Measurements from ENCODE around the gene BNC1. TPM values are rescaled to one million over a fixed set of nuclear protein-coding genes. Genes with fewer than 3 reads are reported as not detected.

The BNC1 gene, protein sequence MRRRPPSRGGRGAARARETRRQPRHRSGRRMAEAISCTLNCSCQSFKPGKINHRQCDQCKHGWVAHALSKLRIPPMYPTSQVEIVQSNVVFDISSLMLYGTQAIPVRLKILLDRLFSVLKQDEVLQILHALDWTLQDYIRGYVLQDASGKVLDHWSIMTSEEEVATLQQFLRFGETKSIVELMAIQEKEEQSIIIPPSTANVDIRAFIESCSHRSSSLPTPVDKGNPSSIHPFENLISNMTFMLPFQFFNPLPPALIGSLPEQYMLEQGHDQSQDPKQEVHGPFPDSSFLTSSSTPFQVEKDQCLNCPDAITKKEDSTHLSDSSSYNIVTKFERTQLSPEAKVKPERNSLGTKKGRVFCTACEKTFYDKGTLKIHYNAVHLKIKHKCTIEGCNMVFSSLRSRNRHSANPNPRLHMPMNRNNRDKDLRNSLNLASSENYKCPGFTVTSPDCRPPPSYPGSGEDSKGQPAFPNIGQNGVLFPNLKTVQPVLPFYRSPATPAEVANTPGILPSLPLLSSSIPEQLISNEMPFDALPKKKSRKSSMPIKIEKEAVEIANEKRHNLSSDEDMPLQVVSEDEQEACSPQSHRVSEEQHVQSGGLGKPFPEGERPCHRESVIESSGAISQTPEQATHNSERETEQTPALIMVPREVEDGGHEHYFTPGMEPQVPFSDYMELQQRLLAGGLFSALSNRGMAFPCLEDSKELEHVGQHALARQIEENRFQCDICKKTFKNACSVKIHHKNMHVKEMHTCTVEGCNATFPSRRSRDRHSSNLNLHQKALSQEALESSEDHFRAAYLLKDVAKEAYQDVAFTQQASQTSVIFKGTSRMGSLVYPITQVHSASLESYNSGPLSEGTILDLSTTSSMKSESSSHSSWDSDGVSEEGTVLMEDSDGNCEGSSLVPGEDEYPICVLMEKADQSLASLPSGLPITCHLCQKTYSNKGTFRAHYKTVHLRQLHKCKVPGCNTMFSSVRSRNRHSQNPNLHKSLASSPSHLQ
- 9.2 TPM for total RNA-seq

DNA sequence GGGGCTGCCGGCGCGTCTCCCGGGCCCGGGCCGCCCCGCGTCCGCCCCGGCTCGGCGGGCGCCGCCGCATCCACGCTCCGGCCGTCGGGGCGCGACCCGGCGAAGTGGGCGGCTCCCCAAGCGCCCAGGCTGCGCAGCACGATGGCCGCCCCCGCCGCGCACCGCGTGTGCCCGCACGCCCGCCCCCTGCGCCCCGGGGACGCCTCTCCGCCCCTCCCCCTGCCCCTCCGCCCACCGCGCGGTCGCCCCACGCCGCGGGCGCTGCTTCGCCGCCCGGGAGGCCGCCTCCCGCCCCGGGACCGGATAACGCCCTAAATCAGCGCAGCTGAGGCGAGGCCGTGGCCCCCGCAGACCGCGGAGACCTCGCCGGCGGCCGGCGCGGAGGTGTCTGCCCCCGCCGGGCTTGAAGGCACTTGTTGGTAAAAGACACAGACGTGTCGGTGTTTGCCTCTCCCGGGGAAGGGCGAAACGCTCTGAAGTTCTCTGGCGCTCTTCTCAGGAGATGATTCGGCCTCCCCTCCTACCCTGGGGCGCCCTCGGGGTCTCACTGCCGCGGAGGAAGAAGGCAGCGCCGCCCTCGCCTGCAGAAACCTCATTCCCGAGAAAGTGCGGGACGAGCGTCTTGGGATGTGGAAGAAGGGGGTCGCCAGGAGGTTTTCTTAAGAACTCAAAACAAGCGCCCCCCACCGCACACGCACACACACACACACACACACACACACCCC, at the start of gene BNC1:
TSS of gene BNC1 (minus strand) at position 106 of the 725 bp plus-strand sequence. CDS start at position 70, 36 bp downstream.
- DNase-seq = no peak

DNA sequence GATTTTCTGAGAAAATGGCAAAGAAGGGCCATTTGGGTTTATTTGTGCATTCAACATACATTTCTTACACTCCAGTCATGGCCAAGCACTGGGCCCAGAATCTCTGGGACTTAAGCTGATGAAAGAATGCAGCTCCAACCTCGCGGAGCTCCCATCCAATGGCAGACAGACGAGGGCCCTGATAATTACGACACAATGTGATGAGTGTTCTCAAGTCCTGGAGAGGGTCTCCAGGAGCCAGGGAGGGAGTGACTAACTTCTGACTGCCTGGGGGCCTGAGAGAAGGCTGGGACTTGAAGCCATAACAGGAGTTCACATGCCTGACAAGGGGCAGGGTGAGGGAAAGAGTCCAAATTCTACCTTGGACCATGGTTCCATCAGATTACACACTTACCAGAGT, 42.6 kb upstream of the BNC1 start:
- no peak for DNase-seq

DNA sequence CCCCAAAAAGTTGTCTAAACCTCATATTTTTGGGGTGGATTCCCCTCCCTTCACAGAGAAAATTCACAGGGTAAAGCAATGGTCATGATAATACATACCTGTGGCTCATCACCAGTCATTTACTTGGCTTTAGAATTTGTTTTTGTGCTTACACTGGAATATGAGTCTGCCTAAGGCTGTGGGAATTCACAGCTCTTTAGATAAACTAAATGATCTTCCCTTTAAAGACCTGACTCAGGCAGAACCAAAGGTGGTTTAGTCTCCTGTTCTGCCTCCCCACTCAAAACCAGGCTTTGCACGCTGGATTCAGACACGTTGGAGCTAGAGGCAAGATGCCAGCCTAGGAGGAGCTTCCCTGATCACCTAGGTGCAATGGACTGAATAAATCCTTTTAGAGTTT, 40.3 kb upstream of the BNC1 start:
- DNase-seq = no peak

DNA sequence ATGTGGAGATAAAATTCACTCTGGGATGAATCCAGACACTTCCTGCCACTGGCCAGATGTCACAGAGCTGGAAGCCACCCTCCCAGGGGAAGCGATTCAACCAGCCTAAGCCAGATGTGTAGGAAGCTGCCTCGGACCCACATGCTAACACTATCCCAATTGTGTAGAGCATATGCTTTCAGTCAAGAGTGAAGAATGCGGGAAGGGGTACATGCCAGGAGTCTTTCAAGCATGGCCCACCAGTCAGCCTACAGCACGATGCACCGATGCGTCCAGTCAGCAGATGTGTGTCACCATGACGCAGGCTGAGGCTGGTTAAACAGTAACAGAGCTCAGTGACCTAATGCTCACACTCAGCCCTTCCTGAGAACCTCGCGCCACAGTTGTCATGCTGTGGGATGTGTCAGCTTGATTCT, 38.8 kb upstream of the BNC1 start:
- peak; percentile 92 for DNase-seq

DNA sequence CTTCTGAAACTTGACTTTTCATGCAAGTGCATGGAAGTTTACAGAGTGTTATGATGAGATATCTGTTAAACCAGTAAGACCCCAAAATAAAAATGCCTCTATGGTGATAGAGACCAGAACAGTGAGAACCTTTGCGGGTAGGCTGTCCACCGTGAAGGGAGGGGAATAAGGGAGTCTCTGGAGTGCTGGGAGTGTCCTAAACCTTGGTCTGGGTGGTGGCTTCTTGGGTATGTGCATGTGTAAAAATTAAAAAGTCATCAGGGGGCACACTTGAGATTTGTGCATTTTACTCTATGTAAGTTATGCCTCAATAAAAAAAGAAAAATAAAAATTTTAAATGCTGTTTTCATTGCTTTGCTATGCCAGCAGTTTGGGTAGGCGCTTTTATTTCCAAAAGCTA, 38.2 kb upstream of the BNC1 start:
- DNase-seq = no peak

DNA sequence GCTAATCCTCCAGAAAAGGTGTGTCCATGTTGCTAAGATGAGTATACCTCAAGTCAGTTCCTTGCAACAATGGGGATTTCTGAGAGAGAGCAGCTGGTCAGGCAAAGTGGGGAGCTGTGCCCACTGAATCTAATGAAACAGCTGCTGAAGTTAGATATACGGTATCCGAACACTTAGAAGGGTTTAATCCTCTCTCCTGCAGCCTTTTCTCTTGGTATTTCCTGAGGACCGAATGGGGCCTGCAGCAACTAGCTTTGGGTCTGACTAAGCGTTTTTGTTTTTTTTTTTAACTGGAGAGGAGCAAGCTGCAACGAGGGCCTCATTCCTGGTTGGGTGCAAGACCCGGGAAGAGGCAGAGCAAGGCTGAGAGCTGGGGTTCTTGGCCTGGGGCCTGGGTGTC, 37.6 kb upstream of the BNC1 start:
- no peak for DNase-seq

DNA sequence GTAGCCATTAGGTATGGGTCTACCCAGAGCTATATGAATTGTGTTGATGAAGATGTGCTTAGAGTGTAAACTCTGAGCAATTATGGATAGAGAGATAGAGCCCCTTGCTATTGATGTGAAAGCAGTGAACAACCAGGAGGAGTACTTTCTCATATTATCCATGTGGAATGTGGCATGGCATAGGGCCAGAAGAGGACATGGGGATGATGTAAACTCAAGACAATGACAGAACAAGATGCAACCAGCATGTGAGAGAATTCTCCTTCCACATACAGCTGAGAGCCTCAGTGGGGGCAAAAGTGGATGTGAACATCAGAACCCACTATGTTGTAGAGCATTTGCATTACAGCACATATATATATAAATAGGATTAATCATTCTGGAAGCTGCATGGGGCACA, 36.4 kb upstream of the BNC1 start:
- no peak for DNase-seq

DNA sequence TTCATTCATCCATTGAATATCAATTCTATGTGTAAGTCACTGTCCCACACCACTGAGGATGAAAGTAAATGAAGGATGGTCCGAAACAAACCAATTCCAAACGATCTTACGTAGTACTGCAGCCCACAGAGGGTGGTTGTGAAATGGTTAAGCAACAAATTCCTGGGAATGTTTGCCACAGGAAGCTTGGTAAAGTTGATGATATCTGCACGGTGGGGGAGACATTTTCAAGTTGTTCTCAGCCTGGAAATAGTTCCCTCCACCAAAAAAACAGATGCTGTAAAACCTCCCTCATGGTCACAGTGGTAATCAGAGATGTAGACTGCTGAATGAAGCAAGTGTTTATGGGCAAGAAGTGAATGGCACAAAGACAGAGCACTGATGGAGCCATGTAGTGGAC, 35.9 kb upstream of the BNC1 start:
- DNase-seq = no peak

DNA sequence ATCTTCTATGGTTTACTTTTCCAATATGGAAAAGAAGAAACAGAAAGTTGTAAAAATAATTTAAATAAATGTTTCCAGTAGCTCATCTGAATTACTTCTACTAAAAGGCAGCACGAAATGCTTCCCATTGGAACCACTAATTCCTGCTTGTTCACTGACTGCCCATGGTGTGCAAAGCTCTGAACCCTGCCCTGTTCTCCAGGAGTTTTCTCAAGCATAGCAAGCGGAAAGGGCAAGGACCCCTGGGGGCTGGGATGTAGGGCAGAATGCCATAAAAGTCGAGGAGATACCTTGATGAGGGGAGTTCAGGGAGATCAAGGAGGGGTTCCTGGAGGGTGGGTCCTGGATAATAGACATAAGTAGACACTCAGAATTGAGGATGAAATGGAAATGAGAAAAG, 35.3 kb upstream of the BNC1 start:
- no peak for DNase-seq

DNA sequence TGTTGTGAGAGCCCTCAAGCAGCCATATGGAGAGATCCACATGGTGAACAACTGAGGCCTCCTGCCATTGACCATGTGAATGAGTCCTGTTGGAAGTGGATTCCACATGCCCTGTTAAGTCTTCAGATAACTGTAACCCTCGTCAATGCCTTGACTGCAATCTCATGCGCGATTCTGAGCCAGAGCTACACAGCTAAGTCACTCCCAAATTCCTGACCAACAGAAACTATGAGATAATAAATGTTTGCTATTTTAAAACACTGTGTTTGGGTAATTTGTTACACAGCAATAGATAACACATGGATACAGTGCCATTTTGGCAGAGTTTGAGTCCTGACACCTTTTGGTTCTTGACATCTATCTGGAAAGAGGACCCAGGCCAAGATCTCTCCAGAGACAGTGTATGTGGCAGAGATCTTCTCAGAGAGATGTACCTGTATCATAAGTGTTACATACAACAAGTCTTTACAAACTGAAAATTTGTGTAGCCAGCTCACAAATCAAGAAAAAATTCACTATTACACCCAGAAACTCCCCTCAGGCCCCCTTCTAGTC, 34.5 kb upstream of the BNC1 start:
- no peak for DNase-seq

DNA sequence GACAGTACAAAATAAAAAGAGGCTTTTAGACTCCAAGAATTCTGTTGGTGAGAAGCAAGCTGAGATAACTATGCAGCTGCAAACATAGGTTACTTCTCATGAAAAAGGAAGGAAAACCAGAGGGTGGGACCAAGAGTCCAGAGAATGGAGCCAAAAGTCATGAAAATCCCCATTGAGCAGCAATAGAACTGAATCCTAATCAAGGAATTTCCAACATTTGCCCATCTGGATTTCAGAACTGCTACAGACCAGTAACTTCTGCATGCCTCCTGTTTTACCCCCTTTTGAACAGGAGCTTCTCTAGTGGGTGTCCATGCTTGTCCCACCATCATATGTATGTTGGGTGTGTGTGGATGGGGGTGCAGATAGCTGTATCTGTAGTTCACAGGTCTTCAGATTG, 33.6 kb upstream of the BNC1 start:
- DNase-seq = no peak

DNA sequence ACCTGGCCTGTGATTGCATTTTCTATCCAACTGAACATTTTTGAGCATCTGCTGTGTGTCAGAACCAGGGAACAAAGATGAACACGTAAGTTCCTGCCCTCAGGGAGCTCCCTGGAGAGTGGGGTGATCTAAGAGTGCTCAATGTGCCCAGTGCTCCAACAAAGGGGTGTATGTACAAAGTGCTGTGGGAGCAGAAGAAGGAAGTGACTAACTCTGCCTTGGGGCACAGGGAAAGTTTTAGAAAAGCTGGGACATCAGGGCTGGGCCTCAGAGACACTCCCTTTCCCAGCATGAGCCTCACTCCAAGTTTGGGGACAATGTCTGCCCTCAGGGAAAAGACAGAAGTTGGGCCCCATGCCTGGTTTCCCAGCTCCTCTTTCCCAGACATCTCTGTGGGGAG, 27.6 kb upstream of the BNC1 start:
- no peak for DNase-seq

DNA sequence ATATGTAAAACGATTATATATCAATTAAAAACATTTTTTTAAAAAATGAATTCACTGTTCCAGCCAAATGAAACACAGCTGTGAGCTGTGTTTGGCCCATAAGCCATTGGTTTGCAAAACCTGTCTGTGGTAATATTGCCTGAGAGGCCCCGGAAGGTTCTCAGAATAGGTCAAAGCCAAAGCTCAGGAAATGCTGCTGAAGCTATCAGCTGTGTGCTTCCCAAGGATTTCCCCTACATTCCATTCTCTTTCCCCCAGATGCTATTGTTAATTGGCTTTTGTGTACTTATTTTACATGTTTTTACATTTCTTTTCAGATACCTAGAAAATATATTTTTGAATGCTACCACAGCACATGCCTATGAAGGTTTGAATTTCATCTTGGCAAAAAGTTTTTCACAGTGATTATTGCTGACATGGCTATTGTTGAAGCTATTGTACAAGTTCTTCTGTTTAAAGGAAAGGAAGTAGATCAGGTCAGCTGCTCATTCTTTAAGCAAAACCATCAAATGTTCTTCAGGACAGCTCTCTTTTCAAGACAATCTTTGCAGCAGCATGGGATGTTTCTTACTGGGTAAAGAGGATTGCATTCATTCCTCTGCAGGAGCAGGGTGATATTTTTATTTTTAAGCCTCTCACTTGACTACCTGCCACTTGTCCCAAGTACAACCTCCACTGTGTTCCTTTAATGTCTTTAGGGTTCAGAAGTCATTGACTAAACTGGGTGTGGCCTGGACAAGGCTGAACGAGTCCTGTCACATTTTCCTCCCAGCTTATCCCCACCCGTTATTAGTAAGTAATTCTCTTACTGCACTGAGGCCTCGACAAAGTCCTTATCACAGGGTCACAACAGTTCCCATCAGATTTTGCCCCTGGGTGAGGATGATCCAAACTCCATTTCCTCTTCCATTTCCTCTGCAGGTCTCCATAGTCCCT, 26.3 kb upstream of the BNC1 start:
- DNase-seq = no peak

DNA sequence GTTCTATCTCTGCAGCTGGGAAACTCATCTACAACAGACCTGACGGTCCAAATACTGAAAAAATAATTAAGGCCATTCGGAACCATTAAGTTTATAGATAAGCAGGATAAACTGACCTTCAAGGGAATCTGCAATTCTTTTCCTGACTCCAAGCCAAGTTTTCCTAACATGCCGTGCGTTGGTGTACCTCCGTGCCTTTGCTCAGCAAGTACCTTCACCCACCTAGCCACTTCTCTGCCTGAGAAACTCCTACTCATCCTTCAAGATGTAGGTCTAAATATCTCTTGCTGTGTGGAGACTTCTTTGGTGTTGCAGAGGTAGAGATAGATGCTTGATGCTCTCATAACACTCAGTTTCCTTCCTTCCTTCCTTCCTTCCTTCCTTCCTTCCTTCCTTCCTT, 24.2 kb upstream of the BNC1 start:
- no peak for DNase-seq

DNA sequence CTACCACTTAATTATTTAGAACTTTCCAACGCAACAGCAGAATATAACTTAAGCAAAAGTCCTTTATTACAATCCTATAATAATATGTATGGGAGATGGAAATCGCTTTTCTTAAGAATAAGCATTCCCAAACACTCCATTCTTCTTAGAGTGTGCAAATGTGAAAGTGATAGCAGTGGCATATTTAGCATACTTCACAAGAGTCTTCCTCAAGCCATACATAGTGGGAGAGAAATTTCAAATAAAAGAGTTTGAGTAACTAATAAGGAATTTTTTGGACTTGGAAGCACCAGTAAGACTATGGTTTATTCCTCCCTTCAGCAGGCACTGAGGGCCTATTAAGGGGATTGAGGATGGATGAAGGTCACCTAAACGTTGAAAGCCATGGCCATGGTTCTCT, 22.1 kb upstream of the BNC1 start:
- no peak for DNase-seq

DNA sequence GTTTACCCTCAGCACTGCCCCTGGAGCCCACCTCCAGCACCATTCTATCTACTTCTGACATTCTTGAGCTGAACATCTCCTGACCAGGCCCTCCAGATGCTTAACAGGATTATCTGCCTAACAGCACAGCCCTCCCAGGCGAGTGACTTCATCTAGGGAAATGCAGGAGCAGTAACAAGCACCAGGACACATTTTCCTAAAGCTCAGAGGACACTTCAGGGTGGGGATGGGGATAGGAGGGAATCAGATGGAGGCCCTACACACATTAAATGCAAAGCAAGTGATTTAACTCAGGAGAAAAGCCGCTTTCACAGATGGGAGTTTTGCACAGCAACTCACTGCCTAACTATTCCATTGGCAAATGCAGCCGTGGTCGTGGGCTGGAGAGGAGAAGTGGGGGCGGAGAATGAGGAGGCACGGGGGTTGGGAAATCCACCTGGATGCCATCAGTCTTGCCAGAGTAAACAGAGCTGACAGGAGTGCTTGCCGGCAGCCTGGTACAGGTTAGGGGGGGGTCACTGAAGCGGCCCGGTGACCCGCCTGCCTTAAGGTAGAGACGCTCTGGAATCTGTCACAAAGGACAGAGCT, 21.3 kb upstream of the BNC1 start:
- DNase-seq = no peak

DNA sequence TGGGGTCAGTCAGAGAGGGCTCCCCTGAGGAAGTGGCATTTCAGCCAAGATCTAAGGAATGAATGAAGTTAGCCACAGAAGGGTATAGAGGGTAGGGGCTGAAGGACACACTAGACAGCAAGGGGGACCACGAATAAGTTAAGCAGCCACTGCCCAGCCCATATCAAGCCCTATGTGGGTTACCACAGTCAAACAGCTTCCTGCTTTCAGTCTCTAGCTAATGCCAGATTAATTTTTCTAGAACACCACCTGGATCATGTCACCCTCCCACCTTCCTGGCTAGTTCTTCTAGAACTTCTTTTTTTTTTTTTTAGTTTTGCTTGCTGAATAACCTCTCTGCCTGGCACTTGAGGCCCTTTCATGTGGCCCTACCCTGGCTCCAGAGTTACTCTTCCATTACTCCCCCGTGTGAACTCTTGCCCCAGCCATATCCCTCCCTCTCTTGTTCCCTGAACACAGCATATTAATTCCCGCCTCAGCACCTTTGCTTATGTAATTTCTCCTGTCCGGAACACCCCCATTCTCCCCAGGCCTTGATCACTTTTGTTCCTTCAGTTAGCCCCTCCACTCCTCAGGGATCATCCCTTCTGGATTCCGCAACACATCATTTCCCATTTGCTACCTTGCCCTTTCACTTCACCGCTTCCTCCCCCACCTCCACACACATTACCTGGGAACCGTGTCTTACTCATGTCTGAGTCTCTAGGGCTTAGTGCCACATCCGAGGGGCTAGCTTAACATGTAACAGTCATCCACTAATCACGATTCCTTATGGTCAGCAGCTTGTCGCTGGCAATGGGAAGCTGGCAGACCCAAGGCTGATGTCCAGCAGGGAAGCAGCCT, 20.6 kb upstream of the BNC1 start:
- no peak for DNase-seq

DNA sequence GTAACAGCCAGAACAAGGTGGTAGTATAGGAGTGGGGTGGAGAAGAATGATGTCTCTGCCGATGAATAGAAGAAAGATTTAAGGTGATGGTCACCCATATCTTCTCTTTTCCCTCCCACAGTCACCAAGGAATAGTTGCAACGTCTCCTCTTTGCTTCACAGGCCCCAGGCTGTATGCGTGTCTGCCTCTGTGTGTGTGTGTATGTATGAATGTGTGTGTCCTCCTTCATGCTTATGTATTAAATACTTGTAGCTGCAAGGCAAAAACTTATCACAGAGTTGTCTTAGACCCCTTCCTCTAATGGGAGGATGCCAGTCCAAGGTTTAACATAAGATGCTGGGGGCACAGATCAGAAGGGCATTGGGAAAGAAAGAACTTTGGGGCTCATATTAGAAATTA, 19.1 kb upstream of the BNC1 start:
- DNase-seq = no peak

DNA sequence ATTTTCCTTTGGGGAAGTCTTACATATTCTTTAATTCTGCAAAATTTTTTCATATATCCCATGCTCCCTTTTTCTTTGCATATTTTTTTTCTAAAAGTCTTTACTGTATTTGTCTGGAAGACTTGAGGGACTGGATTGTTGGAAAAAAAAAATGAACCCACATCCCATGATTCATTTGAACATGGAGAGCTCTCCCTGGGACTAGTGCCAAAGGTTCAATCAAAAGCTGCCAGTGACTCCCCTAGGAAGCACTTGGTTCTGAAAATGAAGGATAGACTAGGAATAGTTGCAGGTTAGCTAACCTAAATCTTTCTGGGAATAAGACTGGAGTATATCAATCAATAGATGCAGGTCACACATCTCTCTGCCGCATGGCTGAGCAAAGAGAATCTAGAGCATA, 16.4 kb upstream of the BNC1 start:
- no peak for DNase-seq

DNA sequence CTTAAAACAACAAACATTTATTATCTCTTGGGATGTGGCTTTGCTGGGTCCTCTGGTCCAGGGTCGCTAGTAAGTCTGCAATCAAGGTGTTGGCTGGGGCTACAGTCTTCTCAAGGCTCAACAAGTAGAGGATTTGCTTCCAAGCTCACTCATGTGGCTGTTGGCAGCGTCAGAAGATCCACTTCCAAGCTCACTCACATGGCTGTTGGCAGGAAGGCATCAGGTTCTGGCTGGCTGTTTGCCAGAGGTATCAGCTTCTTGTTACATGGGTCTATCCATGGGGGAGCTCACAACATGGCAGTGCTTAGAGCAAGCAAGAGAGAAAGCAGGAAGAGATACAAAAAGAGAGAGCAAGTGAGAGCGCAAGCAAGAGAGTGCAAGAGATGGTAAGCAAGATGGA, 15.0 kb upstream of the BNC1 start:
- DNase-seq = no peak

All from skin of body (tissue), 2 donors.